Measurements from ENCODE around the gene NRP1.

The NRP1 gene

DNA sequence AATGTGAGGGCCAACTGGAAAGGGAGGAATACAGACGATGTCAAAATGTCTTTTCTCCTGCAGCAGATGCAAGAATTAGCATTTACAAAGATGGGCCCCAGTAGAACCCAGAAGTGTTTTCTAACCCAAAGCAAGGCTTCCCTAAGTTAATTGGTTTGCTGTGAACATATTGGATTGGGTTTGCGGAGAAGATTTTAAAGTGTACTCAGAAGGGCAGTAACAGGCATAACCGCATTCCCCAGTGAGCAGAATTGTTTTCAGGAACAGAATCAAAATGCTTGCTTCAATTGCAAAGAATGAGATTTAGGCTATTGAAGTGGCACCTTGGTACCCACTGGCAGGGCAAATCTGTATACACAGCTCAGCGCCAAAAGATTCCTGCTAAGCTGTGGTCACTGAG is 78.0 kb downstream of the NRP1 start:
- no peak for DNase-seq

DNA sequence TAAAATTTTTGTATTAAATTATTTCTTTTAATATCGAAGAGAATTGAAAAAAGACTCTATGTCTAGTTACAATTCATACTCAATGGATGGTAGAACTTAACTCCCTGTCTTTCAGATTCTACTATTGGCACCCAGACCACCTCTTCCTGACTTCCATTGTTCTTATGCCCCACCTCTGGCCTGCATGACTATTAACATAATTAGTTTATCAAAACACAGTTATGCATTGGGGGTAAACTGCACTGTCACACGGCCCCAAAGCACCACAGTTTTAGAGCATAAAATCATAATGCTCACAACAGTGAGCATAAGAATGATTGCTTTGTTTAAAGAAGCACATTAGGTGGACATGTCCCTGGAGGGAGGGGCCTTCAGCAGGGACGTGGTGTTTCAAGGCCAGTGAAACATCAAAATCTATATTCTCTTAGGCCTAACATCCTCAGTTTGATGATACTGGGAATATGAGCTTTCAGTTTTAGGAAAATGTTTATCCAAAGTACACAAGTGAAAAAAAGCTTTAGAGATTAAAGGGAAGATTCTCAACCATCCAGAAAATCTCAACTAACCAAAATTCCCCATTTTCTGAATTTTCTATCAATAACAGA is 79.8 kb downstream of the NRP1 start:
- DNase-seq, result no peak

DNA sequence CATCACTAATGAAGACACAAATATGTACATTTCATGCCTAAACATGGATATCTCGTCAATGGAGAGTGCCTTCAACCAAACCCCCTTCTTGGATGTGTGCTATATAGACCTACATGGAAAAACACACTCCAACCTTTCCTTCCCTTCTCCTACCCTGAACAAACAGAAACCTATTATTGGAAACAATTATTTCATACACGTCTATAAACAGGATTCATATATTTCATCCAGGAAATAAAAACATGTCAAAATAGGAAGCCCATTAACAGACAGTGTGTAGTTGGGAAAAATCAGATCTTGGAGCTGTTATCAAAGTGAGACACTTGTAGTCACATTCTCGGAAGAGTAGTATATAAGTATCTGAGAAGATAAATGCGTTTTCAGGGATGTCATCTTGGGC is 81.1 kb downstream of the NRP1 start:
- DNase-seq, result no peak

DNA sequence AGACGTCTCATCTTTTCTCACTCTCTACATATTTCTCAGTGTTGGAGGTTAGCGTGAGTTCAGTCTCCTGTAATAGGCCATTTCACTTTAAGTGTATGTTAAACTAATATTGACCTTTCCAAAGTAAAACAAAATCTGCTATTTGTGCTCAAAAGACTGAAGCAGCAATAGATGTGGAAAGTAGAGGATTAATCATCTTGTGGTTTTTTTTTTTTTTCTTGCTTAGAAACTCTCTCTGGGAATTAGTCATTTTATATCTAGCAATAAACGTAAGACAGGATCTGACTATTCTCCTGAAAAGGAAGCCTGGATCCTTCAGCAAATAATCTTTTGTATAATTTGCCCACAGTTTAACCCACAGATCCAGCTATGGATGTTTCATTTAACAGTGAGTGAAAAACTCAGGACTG is 81.7 kb downstream of the NRP1 start:
- DNase-seq, result no peak

DNA sequence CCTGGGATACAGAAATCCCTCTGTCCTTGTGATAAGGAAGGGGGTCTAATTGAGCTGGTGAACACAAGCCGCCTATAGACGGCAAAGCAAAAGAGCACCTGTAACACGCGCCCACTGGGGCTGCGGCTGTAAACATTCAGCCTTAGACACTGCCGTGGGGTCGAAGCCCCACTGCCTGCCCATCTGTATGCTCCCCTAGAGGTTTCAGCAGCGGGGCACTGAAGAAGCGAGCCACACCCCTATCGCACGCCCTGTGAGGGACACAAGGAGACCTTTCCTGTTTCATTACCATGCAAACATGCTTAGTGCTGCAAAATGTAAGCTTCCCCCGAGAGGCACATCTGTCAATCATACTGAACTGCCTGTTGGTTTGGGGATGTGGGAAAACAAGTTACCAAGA is 82.1 kb downstream of the NRP1 start:
- DNase-seq, result no peak

DNA sequence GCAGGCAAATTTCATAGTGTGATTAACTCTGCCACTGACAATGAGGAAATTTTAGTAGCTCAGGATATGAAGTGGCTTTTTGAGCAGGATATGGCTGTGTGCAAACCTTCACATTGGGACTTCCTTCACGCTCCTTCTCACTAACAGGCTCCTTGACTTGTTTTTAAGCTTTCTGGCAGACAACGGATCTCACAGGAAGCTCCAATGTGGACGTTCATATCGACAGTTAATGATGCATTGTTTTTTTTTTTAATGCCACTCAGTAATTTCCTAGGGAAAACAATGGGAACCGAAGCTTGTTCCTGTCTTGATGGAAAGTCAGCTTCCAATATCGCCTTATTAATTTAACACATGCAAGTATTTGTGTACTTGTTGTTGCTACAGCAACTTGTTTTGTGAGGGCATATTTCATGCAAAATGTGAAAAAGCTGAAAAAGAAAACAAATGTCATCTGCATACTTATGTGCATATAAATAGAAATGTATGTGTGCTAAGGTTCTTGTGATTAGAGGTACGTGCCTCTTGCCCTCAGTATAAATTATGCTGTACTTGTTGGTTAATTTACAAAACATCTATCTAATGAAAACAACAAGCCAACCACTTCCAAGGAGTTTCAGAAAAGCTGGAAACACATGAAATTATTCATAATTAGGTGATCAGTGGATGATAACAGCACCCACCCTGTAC is 84.7 kb downstream of the NRP1 start:
- DNase-seq, result no peak

DNA sequence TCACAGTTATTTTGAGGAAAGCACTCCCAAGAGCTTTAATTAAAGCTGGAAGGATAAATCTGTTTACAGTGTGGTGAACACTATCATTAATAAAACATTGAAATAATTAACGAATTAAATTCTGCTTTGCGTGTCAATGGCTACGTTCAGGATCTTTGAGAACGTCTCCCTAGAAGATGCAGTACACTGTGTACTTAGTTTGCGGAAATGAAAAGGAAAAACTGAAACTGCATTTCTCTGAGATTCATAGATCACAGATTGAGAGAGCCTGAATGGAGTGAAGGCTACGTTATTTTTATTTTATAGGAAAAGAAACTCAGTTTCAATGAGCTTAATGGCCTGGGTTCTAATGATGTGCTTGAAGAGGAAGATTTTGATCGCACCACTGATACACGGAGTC is 85.3 kb downstream of the NRP1 start:
- no peak for DNase-seq

DNA sequence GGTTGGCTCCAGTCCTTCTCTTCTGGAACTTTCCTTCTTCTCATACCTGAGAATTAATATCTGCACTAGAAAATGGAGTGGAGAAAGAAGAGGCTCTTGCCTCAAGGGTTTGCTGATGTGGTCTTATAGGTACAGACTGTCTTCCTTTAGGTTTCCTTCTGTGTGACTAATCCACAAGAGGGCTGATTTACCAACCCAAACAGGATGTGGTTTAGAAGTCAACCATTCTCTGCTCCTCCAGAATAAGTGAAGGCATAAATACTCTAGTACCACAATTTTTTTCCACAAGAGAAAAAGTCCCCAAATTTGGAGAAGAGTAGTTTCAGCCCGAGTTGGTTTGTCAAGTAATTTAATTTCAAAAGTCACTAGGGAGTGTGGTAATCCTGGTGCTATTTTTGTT is 85.8 kb downstream of the NRP1 start:
- DNase-seq, result no peak

DNA sequence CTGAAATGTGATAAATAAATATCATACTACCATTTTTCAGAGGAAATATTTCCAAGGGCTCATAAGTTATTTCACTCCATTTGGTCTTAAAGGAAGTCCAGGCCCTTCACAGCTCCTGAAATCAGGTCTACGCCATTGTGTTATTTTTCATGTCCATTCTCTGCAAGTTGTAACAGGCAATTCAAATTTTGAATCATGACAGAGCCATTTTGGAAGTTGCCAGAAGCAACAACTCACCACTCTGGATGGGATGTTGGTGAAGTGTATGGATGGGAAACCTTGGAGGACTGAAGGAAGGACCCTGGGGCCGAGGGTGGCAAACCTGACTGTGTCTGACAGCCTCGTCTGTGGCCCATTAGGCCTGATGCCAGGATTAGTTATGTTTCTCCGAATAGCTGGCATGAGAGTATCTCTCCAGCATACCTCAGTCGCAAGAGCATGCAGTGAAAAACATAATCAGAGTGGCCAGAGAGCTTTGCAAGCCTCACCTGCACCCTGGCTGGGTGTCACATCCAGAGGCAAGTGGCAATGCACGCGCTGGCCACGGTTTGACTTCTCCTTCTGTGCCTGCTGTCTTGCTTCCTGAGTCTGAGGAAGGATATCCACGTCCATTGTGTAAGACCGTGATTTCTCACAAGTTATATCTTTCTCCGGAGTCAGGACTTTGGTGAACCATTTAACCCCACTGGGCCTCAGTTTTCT is 87.1 kb downstream of the NRP1 start:
- no peak for DNase-seq

DNA sequence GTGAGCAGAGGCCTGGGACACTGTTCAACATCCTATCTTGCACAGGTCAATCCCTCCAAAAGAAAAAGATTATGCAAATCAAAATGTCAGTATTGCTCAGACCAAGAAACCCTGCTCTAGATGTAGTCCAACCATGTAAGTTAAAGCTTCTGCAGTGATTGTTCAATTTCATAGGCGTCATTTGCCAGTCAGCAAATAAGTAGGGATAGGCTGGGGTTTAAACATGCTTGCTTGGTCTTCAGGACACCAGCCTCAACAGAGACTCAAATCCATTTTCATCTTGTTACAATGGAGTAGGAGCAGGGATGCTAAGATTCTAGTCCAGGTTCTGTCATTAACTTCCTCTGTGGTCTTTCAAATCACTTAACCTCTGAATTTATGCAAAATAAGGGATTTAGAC is 89.1 kb downstream of the NRP1 start:
- DNase-seq, result no peak

DNA sequence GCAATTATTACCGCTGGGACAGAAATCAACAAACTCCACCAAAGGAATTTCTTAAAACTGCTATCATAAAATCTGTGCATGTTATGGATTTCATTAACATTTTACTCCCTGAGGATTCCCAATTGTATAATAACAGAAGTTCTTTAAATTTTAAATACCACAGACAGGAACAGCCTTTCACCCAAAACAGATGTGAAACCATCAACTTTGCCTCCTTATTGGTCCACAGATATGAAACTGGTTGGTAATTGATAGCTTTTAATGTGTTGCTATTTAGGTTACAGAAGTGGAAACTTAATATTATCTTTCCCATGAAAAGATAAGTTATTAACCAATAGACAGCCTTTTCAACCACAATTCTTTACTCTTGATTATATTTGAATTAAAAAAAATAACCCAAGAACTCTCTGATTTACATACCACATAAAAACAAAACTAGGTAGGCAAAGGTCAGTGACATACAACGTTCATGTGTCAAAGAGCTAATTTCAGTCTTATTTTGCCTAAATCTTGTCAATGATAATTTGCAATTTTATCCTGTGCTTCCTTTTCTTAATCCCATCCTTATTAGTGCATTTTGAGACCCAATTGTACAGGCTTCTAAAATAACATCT is 90.0 kb downstream of the NRP1 start:
- DNase-seq, result no peak

DNA sequence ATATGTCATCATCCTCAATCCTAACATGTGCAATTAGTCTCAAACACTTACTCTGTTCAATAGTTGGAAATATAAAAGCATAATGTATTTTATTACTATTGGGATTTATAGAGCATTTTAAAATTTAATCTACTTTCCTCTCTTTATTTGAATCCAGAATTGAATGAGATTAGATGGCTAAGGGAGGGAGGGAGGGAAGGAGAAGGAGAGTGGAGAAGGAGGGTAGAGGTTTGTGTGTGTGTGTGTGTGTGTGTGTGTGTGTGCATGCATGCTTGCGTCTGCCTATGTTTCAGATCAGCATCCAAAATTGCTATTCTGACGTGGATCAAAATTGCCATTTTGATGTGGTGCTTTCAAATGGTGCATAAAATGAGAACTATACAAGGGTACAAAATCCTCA is 90.8 kb downstream of the NRP1 start:
- DNase-seq, result no peak

DNA sequence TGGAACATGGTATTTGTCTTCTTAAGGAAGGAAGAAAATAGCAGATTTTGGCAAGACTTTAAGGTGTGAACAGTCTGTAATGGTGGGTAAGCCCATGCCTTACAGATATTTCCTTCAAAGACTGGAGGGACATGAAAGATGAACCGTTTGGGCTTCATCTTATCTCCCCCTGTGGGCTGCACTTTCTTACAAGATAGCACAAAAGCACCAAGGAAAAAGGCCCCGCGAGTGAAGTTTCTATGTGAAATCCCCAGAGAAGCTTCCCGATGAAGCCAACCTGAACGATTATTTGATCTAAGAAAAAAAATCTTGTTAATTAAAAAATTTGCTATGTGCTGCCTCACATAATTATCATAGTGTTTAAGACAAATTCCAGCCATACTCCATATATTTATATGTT is 91.5 kb downstream of the NRP1 start:
- DNase-seq, result no peak

DNA sequence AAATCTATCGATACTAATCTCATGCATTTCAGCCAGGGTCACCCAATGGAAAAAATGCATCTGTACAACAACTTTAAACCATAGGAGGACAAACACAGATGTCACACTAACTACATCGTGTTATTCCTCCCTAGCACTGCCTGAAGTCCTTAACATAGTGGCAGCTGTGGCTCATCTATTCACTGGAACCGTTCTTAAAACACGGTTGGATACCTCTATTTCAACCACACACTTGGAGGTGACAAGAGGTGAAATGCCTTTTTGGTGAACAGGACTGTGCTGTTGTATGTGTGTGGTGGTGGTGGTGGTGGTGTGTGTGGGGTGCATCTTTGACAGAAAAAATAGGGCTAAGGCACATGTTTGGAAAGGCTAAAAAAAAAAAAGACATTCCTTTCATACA is 93.1 kb downstream of the NRP1 start:
- no peak for DNase-seq

DNA sequence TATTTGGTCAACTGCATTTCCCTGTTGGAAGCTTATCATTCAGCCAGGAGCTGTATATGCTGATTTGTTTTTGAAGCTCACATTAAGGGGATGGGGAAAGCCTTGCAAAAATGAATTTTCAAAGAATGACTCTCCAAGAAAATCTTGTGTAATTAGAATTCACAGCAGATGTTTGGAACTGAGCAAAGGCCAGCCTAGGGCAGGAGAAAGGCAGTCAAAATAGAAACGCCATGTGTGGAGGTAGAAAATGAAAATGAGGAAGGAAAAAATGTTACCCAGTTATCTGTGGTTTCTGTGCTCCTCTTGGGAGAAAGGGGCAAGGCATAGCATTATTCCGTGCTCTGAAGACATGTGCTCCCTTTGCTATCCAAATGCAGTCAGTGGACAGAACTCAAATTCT is 93.5 kb downstream of the NRP1 start:
- DNase-seq, result no peak

DNA sequence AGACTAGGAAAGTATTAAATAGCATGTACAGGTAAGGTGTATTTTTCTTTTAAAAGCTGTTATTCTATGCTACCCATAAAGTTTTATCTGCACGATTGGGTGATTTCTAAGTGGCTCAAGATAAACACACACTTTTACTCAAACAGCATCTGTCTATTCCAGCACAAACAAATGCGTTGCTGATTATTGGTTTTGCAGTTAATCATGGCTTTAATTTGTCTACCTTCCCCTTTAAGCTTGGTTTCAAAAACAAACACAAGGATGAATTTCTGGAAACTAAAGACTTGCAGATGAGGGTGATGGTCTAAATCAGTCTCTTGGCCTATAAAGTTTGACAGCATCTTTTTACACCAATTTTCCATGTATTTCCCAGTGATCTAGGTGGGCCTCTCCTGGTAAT is 94.2 kb downstream of the NRP1 start:
- DNase-seq, result no peak

DNA sequence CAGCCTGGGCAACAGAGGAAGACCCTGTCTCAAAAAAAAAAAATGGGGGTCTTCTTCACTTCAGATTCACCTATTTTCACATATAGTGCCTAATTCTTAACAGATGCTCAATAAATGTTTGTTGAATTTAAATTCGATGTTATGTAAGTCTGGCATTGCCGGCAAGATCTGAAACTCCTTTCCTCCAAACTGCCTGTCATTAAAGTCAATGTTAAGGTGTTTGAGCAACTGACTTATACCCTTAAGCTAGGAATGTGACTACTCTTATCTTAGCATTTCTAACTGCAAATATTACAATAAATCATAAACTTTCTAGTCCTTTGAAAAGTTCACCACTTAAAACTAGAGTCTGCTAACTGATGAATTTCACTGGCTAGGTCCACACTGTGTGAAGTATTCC is 95.2 kb downstream of the NRP1 start:
- no peak for DNase-seq

DNA sequence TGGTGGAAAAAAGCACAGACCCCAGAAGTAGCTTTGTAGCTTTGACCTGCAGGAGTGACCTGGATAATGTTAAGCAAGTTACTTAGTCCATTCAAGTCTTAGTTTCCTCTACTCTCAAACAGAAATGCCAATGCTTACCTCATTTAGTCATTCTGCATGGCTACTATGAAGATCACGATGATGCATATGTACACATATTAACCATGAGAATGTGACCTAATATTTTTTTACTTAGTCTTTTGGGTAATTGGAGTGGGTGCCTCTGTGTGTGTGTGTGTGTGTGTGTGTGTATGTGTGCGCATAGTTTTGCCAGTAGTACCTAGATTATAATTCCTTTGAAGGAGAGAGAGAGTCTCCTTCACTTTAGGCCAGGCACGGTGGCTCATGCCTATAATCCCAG is 95.8 kb downstream of the NRP1 start:
- DNase-seq, result no peak

DNA sequence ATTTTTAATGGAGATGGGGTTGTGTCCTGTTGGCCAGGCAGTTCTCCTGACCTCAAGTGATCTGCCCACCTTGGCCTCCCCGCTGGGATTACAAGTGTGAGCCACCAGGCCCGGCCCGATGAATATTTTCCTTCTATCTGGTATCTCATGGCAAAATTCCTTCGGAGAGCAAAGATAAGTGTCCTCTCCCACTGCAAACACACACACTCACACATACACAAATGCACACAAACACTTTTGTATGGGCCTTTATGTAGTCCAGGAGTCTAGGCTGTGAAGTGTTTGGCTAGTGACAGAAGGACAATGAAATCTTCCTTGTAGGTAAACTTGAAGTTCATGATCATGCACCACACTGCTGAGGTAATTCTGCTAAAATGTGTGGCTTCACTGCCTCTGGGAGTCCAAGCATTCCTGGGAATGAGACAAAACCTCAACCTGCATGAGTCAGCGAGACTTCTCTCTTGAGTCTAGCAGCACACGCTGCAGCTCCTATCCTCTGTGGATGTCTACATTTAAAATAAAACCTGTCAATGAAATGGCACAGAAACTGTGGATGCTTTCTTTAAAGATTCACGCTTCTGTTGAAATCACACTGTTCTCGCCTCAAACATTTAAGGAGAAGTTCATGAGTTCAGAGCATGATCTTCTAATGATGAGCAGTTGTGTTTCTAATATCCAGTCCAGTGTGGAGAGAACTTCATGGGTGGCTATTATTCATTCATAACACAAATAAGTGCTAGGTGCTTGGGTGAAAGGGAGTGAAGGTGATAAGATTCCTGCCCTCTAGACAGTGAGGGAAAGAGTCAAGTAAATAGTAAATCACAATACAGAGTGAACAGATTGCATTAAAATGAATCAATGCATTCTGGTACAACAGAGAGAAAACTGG is 96.5 kb downstream of the NRP1 start:
- no peak for DNase-seq

DNA sequence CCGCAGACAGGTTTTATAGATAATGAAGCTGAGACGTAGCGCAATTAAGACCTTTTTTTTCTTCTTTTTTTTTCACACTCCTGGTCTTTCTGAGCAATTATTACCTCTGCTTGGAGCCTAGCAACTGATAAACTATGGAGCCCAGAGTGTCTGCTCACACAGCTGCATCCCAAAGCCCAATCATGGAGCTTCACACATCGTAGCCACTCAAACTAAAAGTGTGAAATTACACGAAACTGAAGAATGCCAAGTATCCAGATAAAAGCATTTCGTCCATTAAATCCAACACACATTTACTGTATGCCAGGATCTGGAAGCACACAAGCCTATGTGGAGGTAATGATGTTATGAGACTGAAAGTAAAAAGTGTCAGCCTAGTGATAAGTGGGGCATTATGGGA is 97.6 kb downstream of the NRP1 start:
- no peak for DNase-seq

DNA sequence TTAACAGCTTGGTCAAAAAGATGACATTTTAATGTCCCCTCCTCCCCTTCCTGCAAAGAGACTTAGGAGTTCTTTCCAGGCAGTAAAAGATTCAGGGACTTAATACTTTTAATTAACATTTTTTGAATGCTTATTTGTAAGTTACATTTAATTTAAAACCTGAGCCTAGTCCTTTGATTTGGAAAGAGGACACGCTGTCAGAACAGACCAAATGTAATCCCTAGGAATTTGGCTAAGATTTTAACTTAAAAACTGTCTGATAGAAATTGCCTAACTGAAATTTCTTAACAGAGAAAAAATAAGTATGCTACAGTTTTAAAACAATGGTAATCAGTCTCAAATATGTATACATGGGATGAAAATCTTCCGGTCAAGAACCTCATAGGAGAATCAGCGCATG is 98.5 kb downstream of the NRP1 start:
- no peak for DNase-seq

DNA sequence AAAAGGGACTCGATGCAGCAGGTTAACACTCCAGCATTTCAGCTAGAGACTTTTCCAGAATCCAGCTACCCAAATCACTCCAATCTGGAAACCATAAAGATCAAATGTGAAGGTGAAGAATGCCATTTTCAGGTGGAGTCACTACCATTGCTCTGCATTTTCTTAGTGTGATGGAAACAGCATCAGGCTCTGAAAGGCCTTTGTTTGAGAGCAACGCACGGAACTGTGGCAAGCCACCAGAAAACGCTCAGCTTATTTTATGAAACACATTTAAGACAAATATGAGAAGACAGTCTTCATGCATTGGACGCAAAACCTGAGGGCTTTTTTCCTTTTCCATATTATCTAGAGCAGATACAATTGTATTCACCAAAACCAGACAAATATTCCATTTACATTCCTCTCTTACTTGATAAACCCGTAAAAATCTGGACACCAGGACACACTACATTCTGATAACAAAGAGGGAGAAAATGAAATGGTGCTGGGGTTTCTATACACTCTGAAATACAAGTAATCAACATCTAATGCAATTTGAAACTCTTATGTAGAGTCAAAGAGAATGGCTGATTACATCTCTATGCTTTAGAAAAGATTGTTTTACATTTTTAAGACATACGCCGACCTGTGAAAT is 99.1 kb downstream of the NRP1 start:
- DNase-seq, result no peak

DNA sequence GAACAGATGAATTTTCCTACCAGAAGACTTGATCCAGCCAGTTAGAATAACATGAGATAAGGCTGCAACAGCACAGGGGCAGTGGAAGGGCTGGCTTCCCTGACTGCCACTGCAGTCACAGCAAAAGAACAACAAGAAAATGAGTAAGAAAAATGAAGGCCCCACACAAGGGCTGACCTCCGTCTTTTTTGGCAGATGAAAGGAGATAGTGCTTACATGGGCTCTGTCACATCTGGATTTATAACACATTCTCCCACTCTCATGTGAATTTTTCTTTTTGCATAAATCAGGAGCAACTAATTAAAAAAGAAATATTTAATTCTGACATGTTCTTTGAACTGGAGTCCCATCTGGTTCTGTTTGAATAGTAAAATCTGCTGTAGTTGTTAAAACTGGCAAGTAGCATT is 99.6 kb downstream of the NRP1 start:
- no peak for DNase-seq

All from NCI-H524 (cell line).